Raji (cell line): ENCODE data around the gene DSCAML1.

Source experiments
- POLR2A ChIP-seq: IDR thresholded peaks from 2 replicates; pipeline ENCODE4 v1.6.1; 2011; ENCODE audit warnings: low read depth, low read length, control low read depth; ENCODE audit not compliant: insufficient read depth

Gene DSCAML1

DNA sequence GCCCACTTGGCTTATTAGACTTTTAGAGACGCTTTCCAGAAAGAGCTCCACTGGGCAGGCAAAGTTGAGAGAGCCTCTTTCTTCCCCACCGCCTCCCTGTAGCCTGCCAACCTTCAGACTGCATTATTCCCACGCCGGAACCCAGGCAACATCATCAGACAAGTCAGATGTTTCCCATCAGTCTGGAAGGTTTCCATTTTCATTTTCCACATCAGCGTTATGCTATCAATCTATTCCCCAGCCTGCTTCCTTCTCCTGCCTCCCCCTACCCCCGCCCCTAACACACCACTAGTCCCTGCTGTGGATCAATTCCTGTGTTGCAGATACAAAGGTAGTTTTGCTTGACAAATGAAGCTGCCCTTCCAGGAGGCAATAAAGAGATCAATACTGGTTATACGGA lies 184.8 kb downstream of the DSCAML1 start:
- no peak for TF ChIP-seq POLR2A

- no peak for TF ChIP-seq POLR2A
Observed at GRCh38 chr11:117610901-117611300, 186.1 kb downstream of the DSCAML1 start.

DNA sequence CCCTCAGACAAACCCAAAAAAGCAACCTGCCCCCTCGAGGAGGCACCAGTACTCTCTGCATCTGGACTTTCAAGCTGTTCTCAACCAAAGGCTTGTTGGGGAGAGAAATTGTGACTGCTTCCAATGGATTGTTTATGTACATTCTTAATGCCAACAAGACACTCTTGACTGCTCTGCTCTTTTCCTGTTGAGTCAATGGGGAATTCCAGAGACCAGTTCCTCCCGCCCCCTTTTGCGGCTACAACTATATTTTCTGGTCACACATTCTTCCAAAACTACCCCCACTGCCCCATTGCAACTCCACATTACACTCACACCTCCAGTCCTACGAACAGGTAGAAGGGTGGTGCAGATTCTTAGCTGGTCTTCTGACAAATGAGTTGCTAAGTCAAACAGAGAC lies 187.0 kb downstream of the DSCAML1 start:
- TF ChIP-seq POLR2A, result no peak

DNA sequence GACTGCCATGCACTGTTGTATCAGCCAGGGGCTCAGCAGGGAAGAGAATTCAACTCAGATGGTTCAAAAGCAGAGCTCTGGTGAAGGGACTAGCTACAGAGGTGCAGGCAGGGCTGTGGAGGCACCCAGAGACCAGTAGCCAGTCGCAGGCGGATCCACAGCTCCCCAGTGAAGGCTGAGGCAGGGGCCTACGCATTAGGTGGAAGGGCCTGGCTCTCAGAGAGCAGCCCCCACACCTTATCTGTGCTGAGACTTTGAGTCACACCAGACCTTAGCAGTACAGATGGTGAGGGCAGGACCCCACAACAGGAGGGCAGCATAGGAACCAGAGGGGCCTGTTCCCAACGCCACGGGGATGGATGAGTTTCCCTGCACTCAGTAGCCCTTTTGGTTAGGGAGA lies 189.6 kb downstream of the DSCAML1 start:
- TF ChIP-seq POLR2A, result no peak

DNA sequence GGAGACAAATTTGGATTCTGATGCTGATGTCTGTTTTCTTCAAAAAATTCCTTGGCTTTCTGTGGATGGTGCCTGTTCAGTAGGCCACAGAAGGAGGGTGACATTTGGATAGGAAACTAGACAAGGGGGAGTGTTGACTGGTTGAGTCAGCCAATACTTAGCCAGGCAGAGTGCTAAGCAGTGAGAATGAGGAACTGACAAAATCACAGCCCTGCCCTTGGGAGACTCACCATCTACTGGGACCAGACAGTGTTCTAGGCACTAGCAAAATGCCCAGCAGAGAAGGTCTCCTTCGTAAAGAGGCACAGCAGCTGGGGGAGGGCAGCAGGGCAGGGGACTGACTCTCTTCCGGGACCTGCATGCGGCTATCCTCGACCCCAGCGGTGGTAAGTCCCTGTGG lies 190.2 kb downstream of the DSCAML1 start:
- no peak for TF ChIP-seq POLR2A

DNA sequence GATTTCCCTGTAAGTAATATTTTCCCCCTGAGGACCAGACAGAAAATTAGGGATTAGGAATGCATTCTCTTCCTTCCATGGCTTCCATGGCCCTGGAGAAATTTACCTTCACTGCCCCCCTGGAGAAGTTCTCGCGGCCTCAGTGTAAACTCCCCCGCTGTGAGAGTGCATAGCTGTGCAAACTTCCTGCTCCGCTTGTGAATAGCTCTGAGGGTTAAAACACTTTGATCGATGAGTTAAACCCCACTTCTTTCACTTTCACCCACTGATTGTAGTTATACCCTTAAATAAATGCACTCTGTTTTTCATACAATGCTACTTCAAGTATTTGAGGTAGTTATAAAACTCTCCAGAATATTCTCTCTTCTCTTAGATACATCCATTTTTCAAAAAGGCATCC lies 190.8 kb downstream of the DSCAML1 start:
- TF ChIP-seq POLR2A, result no peak

DNA sequence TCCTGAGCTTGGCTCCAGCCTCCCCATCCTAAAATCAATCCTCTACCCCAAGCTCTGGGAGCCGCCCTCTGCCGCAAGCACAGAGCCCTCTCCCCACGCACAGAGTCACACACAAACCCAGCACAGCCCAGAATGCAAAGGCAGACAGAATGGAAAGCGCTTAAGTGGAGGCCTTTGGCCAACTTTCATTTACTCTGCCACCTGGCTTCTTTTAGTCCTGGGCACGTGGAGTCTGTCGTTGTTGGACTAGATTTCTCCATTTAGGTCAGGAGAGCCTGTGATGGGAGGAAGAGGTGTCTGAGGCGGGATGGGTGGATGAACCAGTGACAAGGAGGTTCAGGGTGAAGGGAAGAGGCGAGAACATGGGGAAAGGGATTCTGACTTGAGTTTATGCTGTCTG lies 191.7 kb downstream of the DSCAML1 start:
- TF ChIP-seq POLR2A, result no peak

DNA sequence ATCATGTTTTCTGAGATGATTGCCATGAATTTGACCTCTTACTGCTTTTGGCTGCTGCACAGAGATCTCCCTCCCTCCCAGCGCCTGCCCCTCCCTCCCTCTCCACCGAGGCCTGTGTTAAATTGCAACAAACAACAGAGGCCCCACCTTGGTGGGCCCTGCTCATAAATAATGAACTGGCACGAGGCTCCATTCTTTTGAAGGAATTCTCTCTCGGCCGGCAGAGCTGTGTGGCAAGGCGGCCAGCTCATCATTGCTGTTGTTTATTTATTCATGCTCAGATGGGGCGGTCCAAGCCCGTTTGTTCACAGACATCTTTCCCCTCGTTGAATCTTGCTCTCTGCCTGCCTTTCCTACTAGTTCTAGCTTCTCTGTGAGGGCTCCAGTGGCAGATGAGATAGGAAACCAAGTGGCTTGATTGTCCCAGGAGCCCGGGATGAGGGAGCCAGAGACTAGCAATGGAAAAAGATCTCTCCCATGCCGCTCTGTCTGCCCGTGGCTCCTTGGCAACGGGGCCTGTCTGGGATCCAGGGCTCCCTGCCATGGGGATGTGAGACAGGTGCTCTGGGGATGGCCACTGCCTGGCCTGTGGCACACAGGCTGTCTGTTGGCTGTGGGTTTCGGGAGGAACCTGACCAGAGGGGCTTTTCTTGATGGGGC lies 192.6 kb downstream of the DSCAML1 start:
- no peak for TF ChIP-seq POLR2A

DNA sequence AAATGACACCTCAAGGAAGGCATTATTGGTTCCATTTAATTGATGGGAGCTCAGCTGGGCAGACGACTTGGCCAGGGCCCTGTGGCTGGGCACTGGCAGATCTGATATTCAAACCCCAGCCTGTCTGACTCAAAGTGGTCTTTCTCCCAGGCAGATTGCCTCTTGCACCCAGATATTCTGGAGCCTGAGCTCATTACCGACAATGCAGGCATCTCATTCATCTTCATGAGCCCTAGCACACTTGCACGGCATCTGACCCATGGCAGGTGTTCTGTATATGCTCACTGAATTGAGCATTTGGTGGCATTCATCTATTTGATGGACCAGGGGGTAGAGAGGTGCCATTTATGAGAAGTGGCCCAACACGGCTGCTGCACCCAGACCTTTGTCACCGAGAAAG lies 193.1 kb downstream of the DSCAML1 start:
- no peak for TF ChIP-seq POLR2A

DNA sequence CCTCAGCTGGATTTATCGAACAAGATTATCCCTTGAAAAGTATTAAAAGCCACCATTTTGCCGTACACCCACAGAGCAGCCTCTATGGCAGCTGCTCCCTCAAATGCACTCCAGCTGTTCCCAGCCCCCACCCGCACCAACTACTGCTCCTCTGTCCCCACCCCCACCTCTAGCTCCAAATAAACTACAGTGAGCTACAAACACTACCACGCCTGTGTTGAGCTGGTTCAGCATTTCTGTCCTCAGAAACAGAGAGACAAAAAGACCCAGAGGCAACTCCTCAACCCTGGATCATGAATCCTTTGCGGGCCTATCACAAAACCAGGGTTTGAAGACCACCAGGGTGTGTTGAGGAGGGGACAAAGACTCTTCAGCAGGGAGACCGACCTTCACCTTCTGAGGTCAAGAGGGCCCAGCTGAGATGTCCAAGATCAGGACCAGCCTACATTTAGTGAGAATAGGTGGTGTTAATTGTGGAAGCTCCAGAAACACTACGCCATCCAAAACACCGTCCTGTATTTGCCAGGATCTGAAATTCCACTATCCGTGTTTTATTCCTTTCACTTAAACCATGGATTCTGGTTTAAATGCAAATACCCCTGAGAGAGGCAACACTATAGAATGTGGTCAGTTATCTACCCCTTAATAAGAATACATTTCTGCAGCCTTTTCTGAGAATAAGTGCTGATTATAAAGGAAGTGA lies 195.9 kb downstream of the DSCAML1 start:
- TF ChIP-seq POLR2A, result no peak

- TF ChIP-seq POLR2A, result no peak
Observed at GRCh38 chr11:117600234-117600783, 196.7 kb downstream of the DSCAML1 start.

- TF ChIP-seq POLR2A, result no peak
Observed at GRCh38 chr11:117597071-117597470, 199.9 kb downstream of the DSCAML1 start.

DNA sequence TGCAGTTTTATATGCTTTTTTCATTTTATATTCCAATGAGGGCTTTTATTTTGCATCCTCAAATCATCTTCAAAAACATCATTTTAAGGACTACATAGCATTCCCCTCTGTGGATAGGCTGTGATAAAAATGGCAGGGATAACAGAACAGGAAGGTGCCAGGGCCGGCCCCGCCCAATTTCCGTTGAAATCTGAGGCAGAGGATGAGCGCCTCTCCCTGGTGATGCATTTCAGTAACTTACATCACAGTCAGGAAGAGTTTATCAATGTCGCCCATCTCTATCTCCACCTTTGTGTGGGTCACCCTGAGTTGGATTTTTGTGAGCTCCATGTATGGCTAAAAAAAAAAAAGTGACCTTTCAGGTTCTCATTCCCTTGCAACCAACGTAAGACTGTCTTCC lies 201.6 kb downstream of the DSCAML1 start:
- no peak for TF ChIP-seq POLR2A

DNA sequence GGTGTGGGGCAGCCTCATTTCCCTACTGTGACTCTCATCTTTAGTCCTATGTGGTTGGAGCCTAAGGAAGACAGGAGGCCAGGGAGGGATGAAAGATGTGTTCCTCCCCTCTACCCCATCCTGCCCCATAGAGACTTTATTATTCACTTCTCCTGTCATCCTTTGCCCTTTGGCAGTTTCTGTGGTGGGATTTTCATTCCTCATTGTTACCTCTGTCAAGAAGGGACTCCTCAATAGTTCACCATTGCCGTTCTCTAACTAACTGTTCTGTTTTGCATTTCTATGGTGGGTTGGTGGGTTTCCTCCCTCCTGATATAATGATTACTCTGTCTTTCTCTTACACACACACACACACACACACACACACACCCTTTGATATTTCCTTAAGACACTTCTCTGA lies 202.3 kb downstream of the DSCAML1 start:
- no peak for TF ChIP-seq POLR2A

DNA sequence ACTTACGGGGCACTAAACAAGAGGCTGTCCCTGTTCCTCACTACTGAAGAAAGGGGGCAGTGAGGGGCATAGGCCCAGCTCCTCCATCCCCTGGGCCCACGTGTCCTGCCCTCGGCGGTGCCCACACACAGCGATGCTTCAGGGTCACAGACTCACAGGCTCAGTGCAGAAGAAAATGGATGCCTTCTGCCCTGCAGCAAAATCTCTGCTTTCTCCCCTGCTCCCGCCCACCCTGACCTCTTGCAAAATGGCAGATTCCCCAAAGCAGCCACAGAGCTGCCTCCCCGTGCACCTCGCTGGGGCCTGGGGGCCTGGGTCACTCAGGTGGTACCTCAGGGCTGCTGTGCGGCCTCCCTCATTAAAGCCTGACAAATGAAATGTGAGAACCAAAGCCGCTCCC lies 204.0 kb downstream of the DSCAML1 start:
- no peak for TF ChIP-seq POLR2A

- TF ChIP-seq POLR2A, result no peak
Observed at GRCh38 chr11:117591316-117592039, 205.5 kb downstream of the DSCAML1 start.

DNA sequence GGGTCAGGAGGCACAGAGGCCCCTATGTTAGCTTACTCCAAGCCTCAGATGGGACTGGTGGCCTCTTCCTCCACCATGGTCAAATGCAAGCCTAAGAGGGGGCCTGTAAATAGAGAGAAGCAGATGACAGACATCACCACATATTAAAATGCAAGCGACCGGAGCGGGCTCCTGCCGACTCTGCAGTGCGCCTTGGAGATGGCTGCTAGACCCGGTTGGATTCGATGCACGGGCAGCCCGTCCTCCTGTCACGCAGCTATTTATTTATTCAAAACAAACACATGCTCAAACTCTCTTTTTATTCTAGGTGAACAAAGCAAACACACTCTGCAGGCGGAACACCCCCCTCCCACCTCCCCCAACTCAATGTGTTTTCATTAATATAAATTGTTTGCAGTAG lies 208.0 kb downstream of the DSCAML1 start:
- no peak for TF ChIP-seq POLR2A
